Hematopoietic multipotent progenitor cell treated with erythropoietin and hydrocortisone succinate and interleukin-3 and kit ligand, for 15 days (in vitro differentiated cells): ENCODE data around the gene PPP5C.
"Not testable (repeated sequence)": the region's sequence is repeated elsewhere in the genome, so short reads cannot be mapped to it uniquely, and the experiment has no call there.

Source experiments
- DNase-seq: peaks from one replicate; pipeline ENCODE4 v3.0.0-alpha.2; 2015; ENCODE audit warnings: low spot score

The PPP5C gene

GRCh38 chr19:46365561-46365960 lies 18.7 kb downstream of the PPP5C start:
- no peak for DNase-seq

GRCh38 chr19:46366620-46367292 lies 19.9 kb downstream of the PPP5C start:
- no peak for DNase-seq

GRCh38 chr19:46367426-46367825 lies 20.5 kb downstream of the PPP5C start:
- no peak for DNase-seq

GRCh38 chr19:46368116-46368515 lies 21.2 kb downstream of the PPP5C start:
- no peak for DNase-seq

GRCh38 chr19:46369817-46370216 lies 22.9 kb downstream of the PPP5C start:
- no peak for DNase-seq

GRCh38 chr19:46371371-46371901 lies 24.5 kb downstream of the PPP5C start:
- no peak for DNase-seq

GRCh38 chr19:46372901-46373490 lies 26.1 kb downstream of the PPP5C start:
- no peak for DNase-seq

- DNase-seq: peak; percentile 70
Observed at GRCh38 chr19:46373491-46374359, 26.8 kb downstream of the PPP5C start.

- DNase-seq: no peak
Observed at GRCh38 chr19:46374536-46375475, 27.9 kb downstream of the PPP5C start.

GRCh38 chr19:46375476-46376067 lies 28.7 kb downstream of the PPP5C start:
- not testable (repeated sequence) for DNase-seq

GRCh38 chr19:46376241-46377153 lies 29.6 kb downstream of the PPP5C start:
- no peak for DNase-seq

- DNase-seq: no peak
Observed at GRCh38 chr19:46378268-46378667, 31.4 kb downstream of the PPP5C start.

GRCh38 chr19:46380690-46381089 lies 33.8 kb downstream of the PPP5C start:
- DNase-seq: no peak

- no peak for DNase-seq
Observed at GRCh38 chr19:46381346-46381745, 34.5 kb downstream of the PPP5C start.

GRCh38 chr19:46381756-46382345 lies 35.0 kb downstream of the PPP5C start:
- no peak for DNase-seq

GRCh38 chr19:46383171-46383815 lies 36.4 kb downstream of the PPP5C start:
- DNase-seq: no peak

- DNase-seq: no peak
Observed at GRCh38 chr19:46383846-46384245, 37.0 kb downstream of the PPP5C start.

GRCh38 chr19:46384396-46384795 lies 37.5 kb downstream of the PPP5C start:
- no peak for DNase-seq

GRCh38 chr19:46385636-46386035 lies 38.7 kb downstream of the PPP5C start:
- no peak for DNase-seq
